ENCODE results near the gene TMEM253. TPM values are rescaled to one million over a fixed set of nuclear protein-coding genes. Genes with fewer than 3 reads are reported as not detected.

Gene TMEM253
- total RNA-seq = 1 to 10 TPM in 2 of 4 donors, under 1 TPM in 1, not detected in 1; 0.81 to 3.1 (median 2.8) TPM

DNA sequence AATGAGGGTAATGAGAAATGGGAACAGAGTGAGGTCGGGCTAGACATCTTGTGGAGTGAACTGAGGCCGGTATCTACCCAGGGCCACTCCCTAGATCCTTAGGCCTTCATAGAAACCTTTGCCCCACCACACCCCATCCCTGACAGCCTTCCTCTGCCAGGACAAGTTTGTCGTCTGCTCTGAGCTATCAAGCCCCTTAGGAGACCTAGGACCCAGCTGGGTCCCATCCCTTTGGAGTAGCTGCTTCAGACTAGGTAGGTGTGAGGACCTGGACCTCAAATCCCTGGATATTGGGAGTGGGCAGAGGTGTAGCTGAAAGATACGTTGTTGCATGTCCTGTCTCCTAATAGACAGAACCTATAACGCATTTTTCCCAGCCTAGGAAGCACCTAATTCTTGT, at the start of gene TMEM253:
Gene TMEM253, plus strand, starts transcription at position 136 of the 400 bp plus-strand sequence. CDS start 278 bp downstream, outside the sequence.
- WGBS, 2 donors = 82 to 93% methylated on average over 5 of the region's 5 CpGs
- H3K36me3 ChIP-seq = no peaks in the 10 kb centered on the region
- no peak for DNase-seq
- TF ChIP-seq, protein P1, sequence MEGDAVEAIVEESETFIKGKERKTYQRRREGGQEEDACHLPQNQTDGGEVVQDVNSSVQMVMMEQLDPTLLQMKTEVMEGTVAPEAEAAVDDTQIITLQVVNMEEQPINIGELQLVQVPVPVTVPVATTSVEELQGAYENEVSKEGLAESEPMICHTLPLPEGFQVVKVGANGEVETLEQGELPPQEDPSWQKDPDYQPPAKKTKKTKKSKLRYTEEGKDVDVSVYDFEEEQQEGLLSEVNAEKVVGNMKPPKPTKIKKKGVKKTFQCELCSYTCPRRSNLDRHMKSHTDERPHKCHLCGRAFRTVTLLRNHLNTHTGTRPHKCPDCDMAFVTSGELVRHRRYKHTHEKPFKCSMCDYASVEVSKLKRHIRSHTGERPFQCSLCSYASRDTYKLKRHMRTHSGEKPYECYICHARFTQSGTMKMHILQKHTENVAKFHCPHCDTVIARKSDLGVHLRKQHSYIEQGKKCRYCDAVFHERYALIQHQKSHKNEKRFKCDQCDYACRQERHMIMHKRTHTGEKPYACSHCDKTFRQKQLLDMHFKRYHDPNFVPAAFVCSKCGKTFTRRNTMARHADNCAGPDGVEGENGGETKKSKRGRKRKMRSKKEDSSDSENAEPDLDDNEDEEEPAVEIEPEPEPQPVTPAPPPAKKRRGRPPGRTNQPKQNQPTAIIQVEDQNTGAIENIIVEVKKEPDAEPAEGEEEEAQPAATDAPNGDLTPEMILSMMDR (IDR thresholded peaks at IDR 0.05) = no peak
- TF ChIP-seq POLR2A (IDR thresholded peaks at IDR 0.05) = no peak
- H3K4me1 ChIP-seq = peaks cover 17 to 44% of the 10 kb centered on the region in 2 donors
- peak within 1 kb of the TSS in 1 of 3 donors; percentile 94 for H3K27ac ChIP-seq
- no peaks in the 10 kb centered on the region for H3K9me3 ChIP-seq
- H3K4me3 ChIP-seq (replicated peaks in 1 of 3) = no peak within 1 kb of the TSS
- intact Hi-C loops (cut with DNase I) = no loop called here
- H3K27me3 ChIP-seq = no peaks in the 10 kb centered on the region

DNA sequence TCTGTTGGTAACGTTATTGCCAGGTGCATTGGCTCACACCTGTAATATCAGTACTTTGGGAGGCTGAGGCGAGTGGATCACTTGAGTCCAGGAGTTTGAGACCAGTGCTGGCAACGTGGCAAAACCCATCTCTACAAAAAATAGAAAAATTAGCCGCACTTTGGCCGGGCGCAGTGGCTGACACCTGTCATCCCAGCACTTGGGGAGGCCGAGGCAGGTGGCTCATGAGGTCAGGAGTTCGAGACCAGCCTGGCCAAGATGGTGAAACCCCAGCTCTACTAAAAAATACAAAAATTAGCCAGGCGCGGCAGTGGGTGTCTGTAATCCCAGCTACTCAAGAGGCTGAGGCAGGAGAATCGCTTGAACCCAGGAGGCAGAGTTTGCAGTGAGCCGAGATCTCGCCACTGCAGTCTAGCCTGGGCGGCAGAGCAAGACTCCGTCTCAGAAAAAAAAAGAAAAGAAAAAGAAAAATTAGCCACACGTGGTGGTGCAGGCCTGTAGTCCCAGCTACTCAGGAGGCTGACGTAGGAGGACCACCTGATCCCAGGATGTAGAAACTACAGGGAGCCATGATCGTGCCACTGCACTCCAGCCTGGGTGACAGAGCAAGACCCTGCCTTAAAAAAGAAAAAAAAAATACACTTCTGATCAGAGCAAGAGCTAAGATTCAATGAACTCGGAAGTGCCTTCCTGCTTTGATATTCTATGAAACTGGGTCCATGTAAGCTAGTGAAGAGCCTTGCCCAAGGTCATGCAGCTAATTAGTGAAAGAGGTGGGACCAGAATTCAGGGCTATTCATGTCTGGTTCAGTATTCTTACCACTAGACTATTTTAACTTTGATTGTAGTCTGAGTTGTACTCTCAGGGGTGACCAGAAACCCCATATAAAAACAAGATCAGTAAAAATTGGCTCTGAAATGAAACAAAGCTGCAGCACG, 47.4 kb upstream of the TMEM253 start:
- no peak for DNase-seq
- Histone ChIP-seq H3K4me3 (replicated peaks in 1 of 3) (no peak overlapping the region), H3K27ac (no peak overlapping the region), H3K27me3 (no peaks in the 10 kb centered on the region), H3K9me3 (no peaks in the 10 kb centered on the region), H3K4me1 (no peaks in the 10 kb centered on the region), H3K36me3 (no peaks in the 10 kb centered on the region)
- WGBS, 2 donors = 88 to 89% methylated on average over 20 of the region's 20 CpGs
- intact Hi-C loops (cut with DNase I) = no loop called here
- TF ChIP-seq POLR2A (IDR thresholded peaks at IDR 0.05) = no peak
- TF ChIP-seq, protein P1 (IDR thresholded peaks at IDR 0.05) = no peak

DNA sequence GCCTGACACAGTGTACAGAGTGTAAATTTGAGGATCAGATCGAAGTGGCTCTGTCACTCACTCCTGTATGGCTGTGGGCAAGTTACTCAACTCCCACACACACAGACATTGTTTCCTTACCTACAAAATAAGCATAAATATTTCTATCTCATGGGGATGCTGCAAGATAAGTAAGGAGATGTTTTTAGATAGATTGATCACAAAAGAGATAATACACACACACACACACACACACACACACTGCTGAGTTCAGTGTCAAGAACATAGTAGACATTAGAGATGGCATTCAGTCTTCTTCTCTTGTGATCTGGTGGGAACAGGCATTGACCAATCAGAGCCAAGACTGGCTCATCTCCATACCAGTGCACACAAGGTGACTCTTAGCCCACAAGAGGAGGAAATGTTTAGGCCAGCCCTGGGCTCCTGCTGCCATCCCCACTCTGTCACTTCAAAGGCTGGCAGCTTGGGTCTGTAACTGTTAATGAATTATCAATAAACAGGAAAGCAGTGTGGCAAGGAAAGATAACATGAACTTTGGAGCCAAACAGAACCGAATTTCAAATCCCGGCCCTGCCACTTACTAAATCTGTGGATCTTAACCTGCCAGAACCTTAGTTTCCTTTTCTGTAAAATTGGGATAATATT, 46.6 kb upstream of the TMEM253 start:
- no peak for DNase-seq
- TF ChIP-seq POLR2A (IDR thresholded peaks at IDR 0.05) = no peak
- TF ChIP-seq, protein P1 (IDR thresholded peaks at IDR 0.05) = no peak
- intact Hi-C loops (cut with DNase I) = no loop called here
- Histone ChIP-seq H3K27me3 (no peaks in the 10 kb centered on the region), H3K4me1 (no peaks in the 10 kb centered on the region), H3K27ac (no peak overlapping the region), H3K4me3 (replicated peaks in 1 of 3) (no peak overlapping the region), H3K9me3 (no peaks in the 10 kb centered on the region), H3K36me3 (no peaks in the 10 kb centered on the region)
- 79 to 82% methylated on average over 3 of the region's 3 CpGs for WGBS, 2 donors

DNA sequence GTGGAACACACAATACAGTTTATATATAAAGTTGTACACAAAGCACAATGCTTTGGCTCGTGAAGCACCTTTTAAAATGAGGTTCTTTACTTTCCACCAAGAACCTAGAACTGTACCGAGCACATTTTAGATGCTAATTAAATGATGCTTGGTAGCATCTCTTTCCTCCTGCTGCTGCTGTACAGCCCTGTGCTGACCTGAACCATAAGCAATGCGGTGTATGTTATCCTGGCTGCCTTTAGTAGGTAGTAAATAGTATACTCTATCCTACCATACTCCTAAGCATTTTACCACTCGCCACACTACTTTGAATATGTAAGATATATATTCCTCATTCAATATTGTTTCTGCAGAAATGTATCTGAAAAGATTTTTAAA, 46.1 kb upstream of the TMEM253 start:
- H3K9me3 ChIP-seq = no peaks in the 10 kb centered on the region
- intact Hi-C loops (cut with DNase I) = no loop called here
- no peaks in the 10 kb centered on the region for H3K36me3 ChIP-seq
- H3K27me3 ChIP-seq = no peaks in the 10 kb centered on the region
- no peaks in the 10 kb centered on the region for H3K4me1 ChIP-seq
- DNase-seq = no peak
- TF ChIP-seq, protein P1 (IDR thresholded peaks at IDR 0.05) = no peak
- TF ChIP-seq POLR2A (IDR thresholded peaks at IDR 0.05) = no peak
- no peak overlapping the region for H3K4me3 ChIP-seq (replicated peaks in 1 of 3)
- H3K27ac ChIP-seq = no peak overlapping the region
- 89 to 93% methylated on average over 4 of the region's 4 CpGs for WGBS, 2 donors

Measured in thyroid gland (tissue), 4 donors.